RWPE2 (cell line): ENCODE data around the gene FMOD.

Source experiments
- ATAC-seq: fragments of 200-7000 bp; cut with Tn5 transposase; 3 replicates; pipeline ENCODE4 v1.9.1; 2021; ENCODE audit warnings: low read depth
- DNase-seq: peaks from one replicate; pipeline ENCODE4 v3.0.0-alpha.2; 2020; ENCODE audit warnings: low spot score
- H3K27ac ChIP-seq: fragments of 450-650 bp; 2 replicates; pipeline ENCODE4 v1.5.1; 2017; ENCODE audit warnings: mild to moderate bottlenecking; ENCODE audit not compliant: poor library complexity, severe bottlenecking
- H3K27me3 ChIP-seq: fragments of 250-450 bp; sonication (Bioruptor Pico); 2 replicates; pipeline ENCODE4 v1.5.1; 2021; ENCODE audit warnings: mild to moderate bottlenecking, moderate library complexity; ENCODE audit not compliant: insufficient read depth, poor library complexity, severe bottlenecking
- H3K36me3 ChIP-seq: fragments of 250-450 bp; sonication (Bioruptor Pico); 2 replicates; pipeline ENCODE4 v1.5.1; 2020; ENCODE audit warnings: low read depth, mild to moderate bottlenecking, moderate library complexity
- H3K4me1 ChIP-seq: fragments of 250-450 bp; sonication (Bioruptor Pico); 2 replicates; pipeline ENCODE4 v1.5.1; 2021; ENCODE audit warnings: mild to moderate bottlenecking, moderate library complexity; ENCODE audit not compliant: insufficient read depth, poor library complexity, severe bottlenecking
- H3K4me3 ChIP-seq: fragments of 250-450 bp; sonication (Bioruptor Pico); 2 replicates; pipeline ENCODE4 v1.5.1; 2021; ENCODE audit warnings: mild to moderate bottlenecking, moderate library complexity; ENCODE audit not compliant: severe bottlenecking
- H3K9me3 ChIP-seq: fragments of 250-450 bp; sonication (Bioruptor Pico); 2 replicates; pipeline ENCODE4 v1.5.1; 2021; ENCODE audit warnings: mild to moderate bottlenecking, moderate library complexity; ENCODE audit not compliant: severe bottlenecking
- CTCF ChIP-seq: fragments of 450-650 bp; IDR thresholded peaks from one replicate; pipeline ENCODE4 v1.5.1; 2017; ENCODE audit warnings: mild to moderate bottlenecking, moderate library complexity; ENCODE audit not compliant: poor library complexity, severe bottlenecking

Gene FMOD

GRCh38 chr1:203378556-203379245, 27.8 kb upstream of the FMOD start:
- no peaks in the 10 kb centered on the region for H3K4me1 ChIP-seq
- H3K27me3 ChIP-seq = no peaks in the 10 kb centered on the region
- no peak for DNase-seq
- no peak for TF ChIP-seq CTCF
- H3K4me3 ChIP-seq = no peak overlapping the region
- ATAC-seq = no peak
- no peaks in the 10 kb centered on the region for H3K9me3 ChIP-seq
- H3K27ac ChIP-seq = no peak overlapping the region
- H3K36me3 ChIP-seq = no peaks in the 10 kb centered on the region

- H3K27ac ChIP-seq = no peak overlapping the region
- H3K4me3 ChIP-seq = no peak overlapping the region
- no peaks in the 10 kb centered on the region for H3K9me3 ChIP-seq
- H3K4me1 ChIP-seq = peaks cover under 1% of the 10 kb centered on the region
- TF ChIP-seq CTCF = no peak
- H3K36me3 ChIP-seq = no peaks in the 10 kb centered on the region
- ATAC-seq = no peak
- H3K27me3 ChIP-seq = no peaks in the 10 kb centered on the region
- no peak for DNase-seq
These were observed 23.1 kb upstream of the FMOD start for GRCh38 chr1:203373991-203374390.

- Histone ChIP-seq H3K27ac (no peak overlapping the region), H3K4me3 (no peak overlapping the region), H3K36me3 (no peaks in the 10 kb centered on the region), H3K9me3 (no peaks in the 10 kb centered on the region), H3K27me3 (no peaks in the 10 kb centered on the region), H3K4me1 (peaks cover 4% of the 10 kb centered on the region)
- TF ChIP-seq CTCF = no peak
- ATAC-seq (no peak), DNase-seq (no peak)
These were observed 22.1 kb upstream of the FMOD start for GRCh38 chr1:203373002-203373401.

GRCh38 chr1:203371288-203371687, 20.4 kb upstream of the FMOD start:
- no peak for TF ChIP-seq CTCF
- peaks cover 4% of the 10 kb centered on the region for H3K4me1 ChIP-seq
- no peak for ATAC-seq
- no peaks in the 10 kb centered on the region for H3K9me3 ChIP-seq
- H3K4me3 ChIP-seq = no peak overlapping the region
- no peaks in the 10 kb centered on the region for H3K27me3 ChIP-seq
- H3K27ac ChIP-seq = no peak overlapping the region
- no peaks in the 10 kb centered on the region for H3K36me3 ChIP-seq
- DNase-seq = no peak

GRCh38 chr1:203369666-203370065, 18.7 kb upstream of the FMOD start:
- no peak for TF ChIP-seq CTCF
- no peaks in the 10 kb centered on the region for H3K27me3 ChIP-seq
- no peak overlapping the region for H3K27ac ChIP-seq
- H3K4me3 ChIP-seq = no peak overlapping the region
- H3K36me3 ChIP-seq = no peaks in the 10 kb centered on the region
- H3K4me1 ChIP-seq = peaks cover 4% of the 10 kb centered on the region
- no peaks in the 10 kb centered on the region for H3K9me3 ChIP-seq
- ATAC-seq = no peak
- no peak for DNase-seq
